ENCODE results near the gene SNCAIP. TPM values are rescaled to one million over a fixed set of nuclear protein-coding genes. Genes with fewer than 3 reads are reported as not detected.
"Not testable (repeated sequence)": the region's sequence is repeated elsewhere in the genome, so short reads cannot be mapped to it uniquely, and the experiment has no call there.

SNCAIP gene
- total RNA-seq, 1 donor from 2014 or later: 4.4 TPM

DNA sequence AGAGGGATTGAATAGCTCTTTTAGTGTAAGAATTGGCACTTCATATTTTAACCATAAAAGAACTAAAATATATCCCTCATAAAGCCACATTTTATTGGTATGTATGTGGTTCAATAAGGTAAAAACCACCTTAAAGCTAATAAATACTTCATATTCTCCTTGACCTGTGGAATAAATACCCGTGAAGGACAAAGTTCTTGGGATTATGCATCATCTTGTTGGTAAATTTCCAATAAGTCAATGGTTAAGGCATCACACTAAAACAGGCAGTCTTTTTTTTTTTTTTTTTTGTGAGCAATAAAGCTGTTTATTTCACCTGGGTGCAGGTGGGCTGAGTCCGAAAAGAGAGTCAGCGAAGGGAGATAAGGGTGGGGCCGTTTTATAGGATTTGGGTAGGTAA is 161.9 kb downstream of the SNCAIP start:
- Histone ChIP-seq H3K4me1 (no peaks in the 10 kb centered on the region), H3K36me3 (no peaks in the 10 kb centered on the region), H3K9me3 (no peaks in the 10 kb centered on the region), H3K27ac (no peak overlapping the region), H3K27me3 (ENCODE audit: low read depth) (no peaks in the 10 kb centered on the region), H3K4me3 (no peak overlapping the region)
- TF ChIP-seq, protein P1, sequence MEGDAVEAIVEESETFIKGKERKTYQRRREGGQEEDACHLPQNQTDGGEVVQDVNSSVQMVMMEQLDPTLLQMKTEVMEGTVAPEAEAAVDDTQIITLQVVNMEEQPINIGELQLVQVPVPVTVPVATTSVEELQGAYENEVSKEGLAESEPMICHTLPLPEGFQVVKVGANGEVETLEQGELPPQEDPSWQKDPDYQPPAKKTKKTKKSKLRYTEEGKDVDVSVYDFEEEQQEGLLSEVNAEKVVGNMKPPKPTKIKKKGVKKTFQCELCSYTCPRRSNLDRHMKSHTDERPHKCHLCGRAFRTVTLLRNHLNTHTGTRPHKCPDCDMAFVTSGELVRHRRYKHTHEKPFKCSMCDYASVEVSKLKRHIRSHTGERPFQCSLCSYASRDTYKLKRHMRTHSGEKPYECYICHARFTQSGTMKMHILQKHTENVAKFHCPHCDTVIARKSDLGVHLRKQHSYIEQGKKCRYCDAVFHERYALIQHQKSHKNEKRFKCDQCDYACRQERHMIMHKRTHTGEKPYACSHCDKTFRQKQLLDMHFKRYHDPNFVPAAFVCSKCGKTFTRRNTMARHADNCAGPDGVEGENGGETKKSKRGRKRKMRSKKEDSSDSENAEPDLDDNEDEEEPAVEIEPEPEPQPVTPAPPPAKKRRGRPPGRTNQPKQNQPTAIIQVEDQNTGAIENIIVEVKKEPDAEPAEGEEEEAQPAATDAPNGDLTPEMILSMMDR (IDR thresholded peaks at IDR 0.05): no peak
- no peak for DNase-seq
- ATAC-seq: no peak
- intact Hi-C loops (cut with DNase I): no loop called here

DNA sequence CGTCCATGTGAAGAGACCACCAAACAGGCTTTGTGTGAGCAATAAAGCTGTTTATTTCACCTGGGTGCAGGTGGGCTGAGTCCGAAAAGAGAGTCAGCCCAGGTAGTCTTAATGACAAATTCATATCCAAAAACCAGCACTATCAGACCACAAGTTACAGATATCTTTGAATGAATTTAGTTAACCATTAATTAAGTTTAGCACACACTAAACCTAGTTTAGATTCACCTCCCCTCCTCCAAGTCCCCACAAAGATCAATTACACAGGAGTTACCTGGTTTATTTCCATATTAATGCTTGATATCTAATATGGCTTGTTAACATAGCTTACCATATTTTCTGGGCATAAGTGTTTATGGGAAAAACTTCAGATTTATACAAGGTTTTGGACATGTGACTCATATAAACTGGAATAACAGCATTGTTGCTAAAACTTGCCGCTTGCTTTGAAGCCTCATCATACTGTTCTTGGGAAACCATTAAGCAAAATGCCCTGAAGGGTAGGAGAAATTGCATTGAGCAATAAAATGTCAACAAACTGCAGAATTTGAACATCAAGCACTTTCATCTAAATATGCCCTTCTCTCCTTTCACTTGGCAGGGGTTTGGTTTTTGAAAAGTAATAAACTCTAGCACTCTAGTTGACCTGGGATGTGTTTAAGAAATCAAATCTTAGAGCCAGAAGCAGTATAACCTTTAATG is 166.9 kb downstream of the SNCAIP start:
- Histone ChIP-seq H3K4me3 (peak overlapping the region; percentile 38), H3K4me1 (no peaks in the 10 kb centered on the region), H3K27ac (peak overlapping the region; percentile 58), H3K9me3 (no peaks in the 10 kb centered on the region), H3K36me3 (no peaks in the 10 kb centered on the region), H3K27me3 (ENCODE audit: low read depth) (no peaks in the 10 kb centered on the region)
- intact Hi-C loops (cut with DNase I): no loop called here
- TF ChIP-seq, protein P1 (IDR thresholded peaks at IDR 0.05): no peak
- DNase-seq (no peak), ATAC-seq (peak; percentile 90 to 95)

DNA sequence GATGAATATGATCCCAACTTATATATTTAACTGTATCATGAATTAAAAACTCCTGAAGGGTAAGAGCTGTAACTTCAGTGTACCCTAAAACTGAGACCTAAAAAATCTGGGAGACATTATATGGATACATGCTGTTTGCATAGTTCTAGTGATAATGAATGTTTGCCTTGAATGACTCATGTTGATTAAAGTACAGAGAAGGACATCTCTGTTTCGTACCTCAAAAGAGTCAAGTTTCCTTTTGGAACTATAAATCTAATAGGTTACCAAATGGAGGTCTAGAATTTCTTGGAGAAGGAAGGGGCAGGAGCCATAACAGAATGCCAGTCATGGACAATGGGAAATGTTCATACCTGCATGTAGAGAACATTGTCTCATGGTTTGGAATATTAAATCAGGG is 168.1 kb downstream of the SNCAIP start:
- no peak overlapping the region for H3K27ac ChIP-seq
- H3K4me1 ChIP-seq: no peaks in the 10 kb centered on the region
- peak in 1 of 2 donors; percentile 53 for ATAC-seq
- TF ChIP-seq, protein P1 (IDR thresholded peaks at IDR 0.05): no peak
- no peaks in the 10 kb centered on the region for H3K9me3 ChIP-seq
- no peak for DNase-seq
- no peaks in the 10 kb centered on the region for H3K27me3 ChIP-seq (ENCODE audit: low read depth)
- no peaks in the 10 kb centered on the region for H3K36me3 ChIP-seq
- no peak overlapping the region for H3K4me3 ChIP-seq
- intact Hi-C loops (cut with DNase I): no loop called here

DNA sequence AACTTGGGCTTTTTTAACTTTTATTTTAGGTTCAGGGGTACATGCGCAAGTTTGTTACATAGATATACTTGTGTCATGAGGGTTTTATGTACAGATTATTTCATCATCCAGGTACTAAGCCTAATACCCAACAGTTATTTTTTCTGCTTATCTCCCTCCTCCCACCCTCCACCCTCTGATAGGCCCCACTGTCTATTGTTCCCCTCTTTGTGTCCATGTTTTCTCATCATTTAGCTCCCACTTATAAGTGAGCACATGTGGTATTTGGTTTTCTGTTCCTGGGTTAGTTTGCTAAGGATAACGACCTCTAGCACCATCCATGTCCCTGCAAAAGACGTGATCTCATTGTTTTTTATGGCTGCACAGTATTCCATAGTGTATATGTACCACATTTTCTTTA is 172.1 kb downstream of the SNCAIP start:
- H3K4me3 ChIP-seq: no peak overlapping the region
- no peak overlapping the region for H3K27ac ChIP-seq
- ATAC-seq (no peak), DNase-seq (no peak)
- H3K36me3 ChIP-seq: no peaks in the 10 kb centered on the region
- H3K4me1 ChIP-seq: no peaks in the 10 kb centered on the region
- H3K27me3 ChIP-seq (ENCODE audit: low read depth): no peaks in the 10 kb centered on the region
- TF ChIP-seq, protein P1 (IDR thresholded peaks at IDR 0.05): no peak
- H3K9me3 ChIP-seq: no peaks in the 10 kb centered on the region
- intact Hi-C loops (cut with DNase I): no loop called here

DNA sequence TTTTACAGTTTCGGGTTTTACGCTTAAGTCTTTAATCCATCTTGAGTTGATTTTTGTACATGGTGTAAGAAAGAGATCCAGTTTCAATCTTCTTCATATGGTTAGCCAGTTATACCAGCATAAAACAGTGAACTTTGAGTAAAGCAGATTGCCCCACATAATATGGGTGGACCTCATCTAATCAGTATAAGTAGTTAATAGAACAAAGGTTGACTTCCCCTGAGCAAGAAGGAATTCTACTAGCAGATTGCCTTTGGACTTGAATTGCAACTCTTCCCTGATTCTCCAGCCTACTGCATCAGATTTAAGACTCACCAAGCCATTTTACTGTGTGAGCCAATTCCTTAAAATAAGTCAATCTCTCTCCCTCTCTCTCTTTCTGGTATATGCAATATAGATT is 173.2 kb downstream of the SNCAIP start:
- no peak overlapping the region for H3K4me3 ChIP-seq
- H3K27ac ChIP-seq: no peak overlapping the region
- H3K4me1 ChIP-seq: no peaks in the 10 kb centered on the region
- no peaks in the 10 kb centered on the region for H3K9me3 ChIP-seq
- DNase-seq: no peak
- TF ChIP-seq, protein P1 (IDR thresholded peaks at IDR 0.05): no peak
- H3K36me3 ChIP-seq: no peaks in the 10 kb centered on the region
- intact Hi-C loops (cut with DNase I): no loop called here
- ATAC-seq: no peak
- H3K27me3 ChIP-seq (ENCODE audit: low read depth): no peaks in the 10 kb centered on the region

DNA sequence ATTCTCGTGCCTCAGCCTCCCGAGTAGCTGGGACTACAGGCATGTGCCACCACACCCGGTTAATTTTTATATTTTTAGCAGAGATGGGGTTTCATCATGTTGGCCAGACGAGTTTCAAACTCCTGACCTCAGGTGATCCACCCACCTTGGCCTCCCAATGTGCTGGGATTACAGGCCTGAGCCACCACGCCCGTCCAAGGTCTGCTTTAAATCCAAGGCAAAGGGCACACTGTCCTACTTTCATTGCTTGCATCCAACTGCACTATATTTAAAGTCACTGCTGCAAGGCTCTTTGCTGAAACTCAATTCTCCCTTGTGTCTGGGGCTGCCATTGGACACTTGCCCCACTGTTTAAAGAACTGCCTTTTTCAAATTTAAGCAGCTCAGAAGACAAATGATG is 174.6 kb downstream of the SNCAIP start:
- ATAC-seq; H3K36me3 ChIP-seq; intact Hi-C loops (cut with DNase I); H3K4me1 ChIP-seq; H3K27ac ChIP-seq; H3K9me3 ChIP-seq; DNase-seq; H3K4me3 ChIP-seq; H3K27me3 ChIP-seq (ENCODE audit: low read depth): not testable (repeated sequence)

Measured in lower lobe of right lung (tissue), 2 donors.